Measurements from ENCODE around the gene HINT2.

HINT2 gene

GRCh38 chr9:35790385-35791296 lies 24.2 kb downstream of the HINT2 start:
- FAIRE-seq (peak; percentile 92), DNase-seq (ENCODE audit: insufficient read length, low spot score) (peak; percentile 55)
- no peak for TF ChIP-seq POLR2A (IDR thresholded peaks at IDR 0.05; ENCODE audit: low read depth, low read length)

GRCh38 chr9:35790025-35790384 lies 24.8 kb downstream of the HINT2 start:
- TF ChIP-seq POLR2A (IDR thresholded peaks at IDR 0.05; ENCODE audit: low read depth, low read length) = no peak
- DNase-seq (ENCODE audit: insufficient read length, low spot score) (no peak), FAIRE-seq (no peak)

- FAIRE-seq = no peak
- no peak for DNase-seq (ENCODE audit: insufficient read length, low spot score)
- no peak for TF ChIP-seq POLR2A (IDR thresholded peaks at IDR 0.05; ENCODE audit: low read depth, low read length)
Observed at GRCh38 chr9:35789541-35789940, 25.3 kb downstream of the HINT2 start.

- TF ChIP-seq POLR2A (IDR thresholded peaks at IDR 0.05; ENCODE audit: low read depth, low read length) = no peak
- no peak for DNase-seq (ENCODE audit: insufficient read length, low spot score)
- FAIRE-seq = no peak
Observed at GRCh38 chr9:35783418-35783817, 31.4 kb downstream of the HINT2 start.

GRCh38 chr9:35781066-35781465 lies 33.8 kb downstream of the HINT2 start:
- DNase-seq (ENCODE audit: insufficient read length, low spot score) (no peak), FAIRE-seq (no peak)
- TF ChIP-seq POLR2A (IDR thresholded peaks at IDR 0.05; ENCODE audit: low read depth, low read length) = no peak

- no peak for FAIRE-seq
- no peak for DNase-seq (ENCODE audit: insufficient read length, low spot score)
Observed at GRCh38 chr9:35778496-35778895, 36.3 kb downstream of the HINT2 start.

GRCh38 chr9:35776018-35776417 lies 38.8 kb downstream of the HINT2 start:
- DNase-seq (ENCODE audit: insufficient read length, low spot score) (no peak), FAIRE-seq (no peak)
- no peak for TF ChIP-seq POLR2A (IDR thresholded peaks at IDR 0.05; ENCODE audit: low read depth, low read length)

More at GRCh38 chr9:35778496-35778895, 36.3 kb downstream of the HINT2 start:
- no peak for TF ChIP-seq POLR2A (IDR thresholded peaks at IDR 0.05; ENCODE audit: low read depth, low read length)

- FAIRE-seq = no peak
Observed at GRCh38 chr9:35774907-35775635, 39.8 kb downstream of the HINT2 start.

GRCh38 chr9:35771943-35772342 lies 42.9 kb downstream of the HINT2 start:
- no peak for DNase-seq (ENCODE audit: insufficient read length, low spot score)
- no peak for TF ChIP-seq POLR2A (IDR thresholded peaks at IDR 0.05; ENCODE audit: low read depth, low read length)
- FAIRE-seq = peak; percentile 11

More at GRCh38 chr9:35774907-35775635, 39.8 kb downstream of the HINT2 start:
- TF ChIP-seq POLR2A (IDR thresholded peaks at IDR 0.05; ENCODE audit: low read depth, low read length) = no peak
- no peak for DNase-seq (ENCODE audit: insufficient read length, low spot score)

GRCh38 chr9:35771534-35771933 lies 43.3 kb downstream of the HINT2 start:
- DNase-seq (ENCODE audit: insufficient read length, low spot score) (no peak), FAIRE-seq (no peak)
- TF ChIP-seq POLR2A (IDR thresholded peaks at IDR 0.05; ENCODE audit: low read depth, low read length) = no peak

- no peak for DNase-seq (ENCODE audit: insufficient read length, low spot score)
- TF ChIP-seq POLR2A (IDR thresholded peaks at IDR 0.05; ENCODE audit: low read depth, low read length) = no peak
Observed at GRCh38 chr9:35771075-35771433, 43.8 kb downstream of the HINT2 start.

GRCh38 chr9:35769763-35770162 lies 45.1 kb downstream of the HINT2 start:
- no peak for DNase-seq (ENCODE audit: insufficient read length, low spot score)
- TF ChIP-seq POLR2A (IDR thresholded peaks at IDR 0.05; ENCODE audit: low read depth, low read length) = no peak
- no peak for FAIRE-seq

More at GRCh38 chr9:35771075-35771433, 43.8 kb downstream of the HINT2 start:
- no peak for FAIRE-seq

- DNase-seq (ENCODE audit: insufficient read length, low spot score) (no peak), FAIRE-seq (no peak)
- TF ChIP-seq POLR2A (IDR thresholded peaks at IDR 0.05; ENCODE audit: low read depth, low read length) = no peak
Observed at GRCh38 chr9:35767458-35767857, 47.4 kb downstream of the HINT2 start.

GRCh38 chr9:35766997-35767396 lies 47.8 kb downstream of the HINT2 start:
- DNase-seq (ENCODE audit: insufficient read length, low spot score) = no peak
- no peak for TF ChIP-seq POLR2A (IDR thresholded peaks at IDR 0.05; ENCODE audit: low read depth, low read length)
- FAIRE-seq = no peak

GRCh38 chr9:35763803-35764202 lies 51.0 kb downstream of the HINT2 start:
- FAIRE-seq = no peak
- no peak for TF ChIP-seq POLR2A (IDR thresholded peaks at IDR 0.05; ENCODE audit: low read depth, low read length)
- DNase-seq (ENCODE audit: insufficient read length, low spot score) = no peak
